Effector memory CD4-positive, alpha-beta T cell (primary cell): ENCODE data around the gene CCDC97.
"Not testable (repeated sequence)": the region's sequence is repeated elsewhere in the genome, so short reads cannot be mapped to it uniquely, and the experiment has no call there.

Experiments used
- DNase-seq, 3 donors: peaks; one replicate each; pipeline ENCODE4 v3.0.0-alpha.2; 2020
- H3K27ac ChIP-seq: 2 replicates; pipeline ENCODE4 v1.7.0; 2013; ENCODE audit warnings: mild to moderate bottlenecking, low read length, moderate library complexity; ENCODE audit not compliant: insufficient read depth, poor library complexity, severe bottlenecking
- H3K27me3 ChIP-seq: replicated peaks from 2 replicates; pipeline ENCODE4 v1.7.0; 2013; ENCODE audit warnings: mild to moderate bottlenecking, low read length; ENCODE audit not compliant: insufficient read depth, control insufficient read depth, poor library complexity, severe bottlenecking
- H3K36me3 ChIP-seq: 2 replicates; pipeline ENCODE4 v1.7.0; 2013; ENCODE audit warnings: mild to moderate bottlenecking, low read length, moderate library complexity; ENCODE audit not compliant: control insufficient read depth, insufficient read depth
- H3K4me1 ChIP-seq: 2 replicates; pipeline ENCODE4 v1.7.0; 2013; ENCODE audit warnings: low read length, mild to moderate bottlenecking; ENCODE audit not compliant: control insufficient read depth, insufficient read depth, poor library complexity, severe bottlenecking
- H3K4me3 ChIP-seq: 2 replicates; pipeline ENCODE4 v1.7.0; 2013; ENCODE audit warnings: low read length, low read depth, mild to moderate bottlenecking; ENCODE audit not compliant: insufficient read depth, poor library complexity, severe bottlenecking
- H3K9me3 ChIP-seq: 2 replicates; pipeline ENCODE4 v1.7.0; 2013; ENCODE audit warnings: mild to moderate bottlenecking, low read length, moderate library complexity; ENCODE audit not compliant: control insufficient read depth

CCDC97 gene

GRCh38 chr19:41273076-41273475 is 36.9 kb upstream of the CCDC97 start:
- Histone ChIP-seq H3K36me3 (peaks cover 99% of the 10 kb centered on the region), H3K9me3 (no peaks in the 10 kb centered on the region), H3K4me1 (no peaks in the 10 kb centered on the region), H3K27ac (no peak overlapping the region), H3K4me3 (no peak overlapping the region), H3K27me3 (no peaks in the 10 kb centered on the region)
- DNase-seq: no peak

DNA sequence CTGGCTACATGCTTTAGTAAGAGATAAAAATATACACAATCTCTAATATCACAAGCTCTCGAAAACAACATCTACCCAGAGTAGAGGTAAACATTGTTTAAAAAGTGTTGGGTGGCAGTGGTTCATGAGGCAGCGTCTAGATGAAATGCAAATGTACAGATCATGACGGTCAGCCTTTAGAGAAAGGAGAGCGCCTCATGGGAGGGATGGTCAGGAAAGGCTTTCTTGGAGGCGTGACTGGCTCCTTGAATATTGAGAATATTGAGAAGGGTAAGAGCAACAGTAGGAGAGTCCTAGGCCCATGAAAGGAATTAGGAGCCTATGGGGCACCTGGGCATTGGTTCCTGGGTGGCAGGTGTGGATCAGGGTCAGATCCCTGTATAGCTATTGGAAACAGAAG is 35.2 kb upstream of the CCDC97 start:
- no peak for DNase-seq
- peaks cover 99% of the 10 kb centered on the region for H3K36me3 ChIP-seq
- no peaks in the 10 kb centered on the region for H3K9me3 ChIP-seq
- no peaks in the 10 kb centered on the region for H3K27me3 ChIP-seq
- no peak overlapping the region for H3K27ac ChIP-seq
- no peak overlapping the region for H3K4me3 ChIP-seq
- no peaks in the 10 kb centered on the region for H3K4me1 ChIP-seq

- Histone ChIP-seq H3K27ac (no peak overlapping the region), H3K4me1 (no peaks in the 10 kb centered on the region), H3K4me3 (no peak overlapping the region), H3K9me3 (no peaks in the 10 kb centered on the region), H3K36me3 (peaks cover 100% of the 10 kb centered on the region), H3K27me3 (no peaks in the 10 kb centered on the region)
- no peak for DNase-seq
Observed at GRCh38 chr19:41276231-41276630, 33.7 kb upstream of the CCDC97 start.

GRCh38 chr19:41278478-41278877 is 31.5 kb upstream of the CCDC97 start:
- Histone ChIP-seq H3K36me3 (peaks cover 92% of the 10 kb centered on the region), H3K9me3 (no peaks in the 10 kb centered on the region), H3K27ac (no peak overlapping the region), H3K4me1 (no peaks in the 10 kb centered on the region), H3K27me3 (no peaks in the 10 kb centered on the region), H3K4me3 (no peak overlapping the region)
- DNase-seq: no peak

GRCh38 chr19:41288673-41289530 is 21.1 kb upstream of the CCDC97 start:
- Histone ChIP-seq H3K27ac (no peak overlapping the region), H3K4me1 (no peaks in the 10 kb centered on the region), H3K9me3 (no peaks in the 10 kb centered on the region), H3K36me3 (peaks cover 69% of the 10 kb centered on the region), H3K4me3 (no peak overlapping the region), H3K27me3 (no peaks in the 10 kb centered on the region)
- DNase-seq: no peak

DNA sequence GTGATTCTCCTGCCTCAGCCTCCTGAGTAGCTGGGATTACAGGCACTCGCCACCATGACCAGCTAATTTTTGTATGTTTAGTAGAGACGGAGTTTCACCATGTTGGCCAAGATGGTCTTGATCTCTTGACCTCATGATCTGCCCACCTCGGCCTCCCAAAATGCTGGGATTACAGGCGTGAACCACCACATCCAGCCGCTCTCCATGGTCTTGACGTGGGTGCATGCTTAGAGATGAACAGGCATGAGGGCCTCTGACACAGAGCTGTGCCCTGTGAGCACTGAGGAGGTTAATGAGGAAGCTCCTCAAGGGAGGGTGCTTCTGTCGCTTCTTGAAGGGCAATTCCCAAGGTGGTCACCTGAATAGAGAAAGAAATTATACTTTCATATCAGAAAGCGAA is 20.2 kb upstream of the CCDC97 start:
- H3K27me3 ChIP-seq, H3K4me3 ChIP-seq, DNase-seq, H3K27ac ChIP-seq, H3K9me3 ChIP-seq, H3K4me1 ChIP-seq: not testable (repeated sequence)
- H3K36me3 ChIP-seq: peaks cover 72% of the 10 kb centered on the region

GRCh38 chr19:41294393-41294792 is 15.6 kb upstream of the CCDC97 start:
- Histone ChIP-seq H3K9me3 (no peaks in the 10 kb centered on the region), H3K36me3 (peaks cover 82% of the 10 kb centered on the region), H3K4me1 (peaks cover 38% of the 10 kb centered on the region), H3K27me3 (no peaks in the 10 kb centered on the region), H3K4me3 (no peak overlapping the region), H3K27ac (no peak overlapping the region)
- no peak for DNase-seq

DNA sequence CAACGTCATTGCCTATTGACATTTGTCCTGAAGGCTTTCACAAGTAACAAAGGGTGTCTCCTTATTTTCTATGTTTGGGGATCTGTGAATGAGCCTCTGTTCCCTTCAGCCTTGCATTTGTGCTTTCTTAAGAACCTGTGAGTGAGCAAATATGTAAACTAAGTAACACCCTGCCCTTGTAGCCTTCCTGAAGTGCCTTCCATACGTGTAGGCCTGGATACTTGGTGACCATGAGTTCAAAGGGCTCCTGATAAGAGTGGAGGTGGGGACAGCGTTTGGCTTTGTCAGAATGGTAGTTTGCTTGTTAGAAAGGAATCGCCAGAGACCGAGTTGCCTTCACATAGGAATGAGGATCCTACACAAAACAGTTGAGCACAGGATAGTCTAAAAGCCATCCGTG is 14.5 kb upstream of the CCDC97 start:
- Histone ChIP-seq H3K4me3 (no peak overlapping the region), H3K4me1 (peaks cover 49% of the 10 kb centered on the region)

GRCh38 chr19:41296433-41296871 is 13.5 kb upstream of the CCDC97 start:
- Histone ChIP-seq H3K4me3 (no peak overlapping the region), H3K9me3 (no peaks in the 10 kb centered on the region), H3K4me1 (peaks cover 58% of the 10 kb centered on the region), H3K27me3 (no peaks in the 10 kb centered on the region), H3K36me3 (peaks cover 82% of the 10 kb centered on the region), H3K27ac (peak overlapping the region; percentile 81)
- peak in 1 of 3 donors; percentile 43 for DNase-seq

More for the DNA sequence above, 14.5 kb upstream of the CCDC97 start:
- no peaks in the 10 kb centered on the region for H3K27me3 ChIP-seq
- DNase-seq: no peak
- H3K27ac ChIP-seq: no peak overlapping the region
- H3K36me3 ChIP-seq: peaks cover 82% of the 10 kb centered on the region
- H3K9me3 ChIP-seq: no peaks in the 10 kb centered on the region

DNA sequence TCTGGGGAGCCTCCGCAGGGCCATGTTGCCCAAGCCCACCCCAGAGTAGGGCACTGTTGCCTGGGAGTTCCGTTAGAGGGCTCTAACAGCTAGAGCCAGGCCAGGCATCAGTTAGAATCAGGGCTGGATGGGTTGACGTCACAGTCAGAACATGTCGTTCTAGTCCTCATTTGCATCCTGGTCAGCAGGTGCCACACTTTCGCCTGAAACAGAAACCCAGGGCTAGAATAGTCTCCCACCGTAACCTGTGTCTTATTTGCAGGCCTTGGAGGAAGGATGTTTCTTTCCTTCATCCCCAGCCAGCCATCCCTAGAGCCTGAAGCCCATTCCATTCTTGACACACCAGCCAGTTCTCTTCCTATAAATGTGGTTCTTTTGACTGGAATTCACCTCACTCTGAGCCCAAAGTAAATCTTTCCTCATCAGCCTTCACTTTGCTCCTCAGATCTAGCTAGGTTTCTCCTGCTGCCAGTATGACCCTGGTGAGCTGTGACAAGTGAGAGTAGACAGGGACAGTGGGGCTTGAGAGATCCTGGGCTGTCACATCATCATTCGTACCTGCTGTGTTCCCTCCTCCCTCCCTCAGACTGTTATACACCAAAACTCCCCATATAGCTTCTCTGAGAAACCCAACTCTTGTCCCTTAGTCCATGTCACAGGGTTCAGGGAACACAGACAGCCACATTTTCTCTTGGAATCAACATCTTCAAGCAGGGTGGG is 12.2 kb upstream of the CCDC97 start:
- no peak for DNase-seq

More for the DNA sequence above, 12.2 kb upstream of the CCDC97 start:
- H3K27ac ChIP-seq: peak overlapping the region; percentile 81
- peaks cover 71% of the 10 kb centered on the region for H3K4me1 ChIP-seq
- peaks cover 70% of the 10 kb centered on the region for H3K36me3 ChIP-seq
- no peaks in the 10 kb centered on the region for H3K9me3 ChIP-seq
- H3K4me3 ChIP-seq: no peak overlapping the region
- no peaks in the 10 kb centered on the region for H3K27me3 ChIP-seq
